ENCODE data around the gene CIAO3.

CIAO3 gene

DNA sequence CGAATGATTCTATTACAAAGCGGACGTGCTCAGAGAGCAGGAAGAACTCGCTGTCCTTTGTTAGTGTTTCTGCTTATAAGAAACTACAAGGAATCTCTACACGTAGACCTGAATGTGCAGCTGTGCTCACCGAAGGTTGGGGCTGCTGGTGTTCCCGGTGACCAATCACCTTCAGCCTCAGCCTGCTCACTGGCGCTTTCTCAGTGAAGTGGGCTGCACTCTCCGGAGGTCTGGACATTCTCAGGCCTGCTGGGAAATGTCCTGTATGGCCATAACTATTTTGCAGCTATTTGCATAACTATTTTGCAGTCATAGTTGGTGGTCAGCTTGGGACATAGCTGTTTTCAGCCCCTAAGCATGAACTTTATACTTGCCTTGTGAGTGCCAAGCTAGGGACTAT lies 9.7 kb upstream of the CIAO3 start:
- ATAC-seq (ENCODE audit: low read depth): no peak
- no peak for DNase-seq (ENCODE audit: low spot score)
- no peak overlapping the region for H3K27ac ChIP-seq (ENCODE audit: poor library complexity, severe bottlenecking)
- peaks cover 10% of the 10 kb centered on the region for H3K4me1 ChIP-seq (ENCODE audit: insufficient read depth, poor library complexity, severe bottlenecking)
- no peaks in the 10 kb centered on the region for H3K27me3 ChIP-seq (ENCODE audit: insufficient read depth, poor library complexity, severe bottlenecking)
- no peak overlapping the region for H3K4me3 ChIP-seq (ENCODE audit: severe bottlenecking)
- TF ChIP-seq, protein P1, sequence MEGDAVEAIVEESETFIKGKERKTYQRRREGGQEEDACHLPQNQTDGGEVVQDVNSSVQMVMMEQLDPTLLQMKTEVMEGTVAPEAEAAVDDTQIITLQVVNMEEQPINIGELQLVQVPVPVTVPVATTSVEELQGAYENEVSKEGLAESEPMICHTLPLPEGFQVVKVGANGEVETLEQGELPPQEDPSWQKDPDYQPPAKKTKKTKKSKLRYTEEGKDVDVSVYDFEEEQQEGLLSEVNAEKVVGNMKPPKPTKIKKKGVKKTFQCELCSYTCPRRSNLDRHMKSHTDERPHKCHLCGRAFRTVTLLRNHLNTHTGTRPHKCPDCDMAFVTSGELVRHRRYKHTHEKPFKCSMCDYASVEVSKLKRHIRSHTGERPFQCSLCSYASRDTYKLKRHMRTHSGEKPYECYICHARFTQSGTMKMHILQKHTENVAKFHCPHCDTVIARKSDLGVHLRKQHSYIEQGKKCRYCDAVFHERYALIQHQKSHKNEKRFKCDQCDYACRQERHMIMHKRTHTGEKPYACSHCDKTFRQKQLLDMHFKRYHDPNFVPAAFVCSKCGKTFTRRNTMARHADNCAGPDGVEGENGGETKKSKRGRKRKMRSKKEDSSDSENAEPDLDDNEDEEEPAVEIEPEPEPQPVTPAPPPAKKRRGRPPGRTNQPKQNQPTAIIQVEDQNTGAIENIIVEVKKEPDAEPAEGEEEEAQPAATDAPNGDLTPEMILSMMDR (IDR thresholded peaks at IDR 0.05; ENCODE audit: poor library complexity, severe bottlenecking): no peak
- H3K9me3 ChIP-seq (ENCODE audit: severe bottlenecking): no peaks in the 10 kb centered on the region
- no peaks in the 10 kb centered on the region for H3K36me3 ChIP-seq (ENCODE audit: low read depth)

DNA sequence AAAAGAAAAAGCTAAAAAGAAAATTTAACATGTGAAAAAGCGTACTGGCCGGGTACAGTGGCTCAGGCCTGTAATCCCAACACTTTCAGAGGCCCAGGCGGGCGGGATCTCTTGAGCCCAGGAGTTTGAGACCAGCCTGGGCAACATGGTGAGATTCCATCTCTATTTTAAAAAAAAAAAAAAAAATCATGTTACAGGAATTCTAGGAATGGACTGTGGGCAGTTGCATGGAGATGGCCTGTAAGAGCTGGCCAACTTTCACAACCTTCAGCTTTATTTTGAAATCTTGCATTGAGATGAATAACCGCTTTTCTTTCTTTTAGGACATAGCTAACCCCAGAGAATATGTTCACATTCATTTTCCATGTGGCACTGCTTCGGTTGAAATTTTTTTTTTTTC lies 8.2 kb upstream of the CIAO3 start:
- Histone ChIP-seq H3K27me3 (ENCODE audit: insufficient read depth, poor library complexity, severe bottlenecking) (no peaks in the 10 kb centered on the region), H3K9me3 (ENCODE audit: severe bottlenecking) (no peaks in the 10 kb centered on the region), H3K4me3 (ENCODE audit: severe bottlenecking) (no peak overlapping the region), H3K27ac (ENCODE audit: poor library complexity, severe bottlenecking) (peak overlapping the region; percentile 16), H3K36me3 (ENCODE audit: low read depth) (no peaks in the 10 kb centered on the region), H3K4me1 (ENCODE audit: insufficient read depth, poor library complexity, severe bottlenecking) (peaks cover 3% of the 10 kb centered on the region)
- TF ChIP-seq, protein P1 (IDR thresholded peaks at IDR 0.05; ENCODE audit: poor library complexity, severe bottlenecking): no peak
- ATAC-seq (ENCODE audit: low read depth) (peak; percentile 35), DNase-seq (ENCODE audit: low spot score) (no peak)

DNA sequence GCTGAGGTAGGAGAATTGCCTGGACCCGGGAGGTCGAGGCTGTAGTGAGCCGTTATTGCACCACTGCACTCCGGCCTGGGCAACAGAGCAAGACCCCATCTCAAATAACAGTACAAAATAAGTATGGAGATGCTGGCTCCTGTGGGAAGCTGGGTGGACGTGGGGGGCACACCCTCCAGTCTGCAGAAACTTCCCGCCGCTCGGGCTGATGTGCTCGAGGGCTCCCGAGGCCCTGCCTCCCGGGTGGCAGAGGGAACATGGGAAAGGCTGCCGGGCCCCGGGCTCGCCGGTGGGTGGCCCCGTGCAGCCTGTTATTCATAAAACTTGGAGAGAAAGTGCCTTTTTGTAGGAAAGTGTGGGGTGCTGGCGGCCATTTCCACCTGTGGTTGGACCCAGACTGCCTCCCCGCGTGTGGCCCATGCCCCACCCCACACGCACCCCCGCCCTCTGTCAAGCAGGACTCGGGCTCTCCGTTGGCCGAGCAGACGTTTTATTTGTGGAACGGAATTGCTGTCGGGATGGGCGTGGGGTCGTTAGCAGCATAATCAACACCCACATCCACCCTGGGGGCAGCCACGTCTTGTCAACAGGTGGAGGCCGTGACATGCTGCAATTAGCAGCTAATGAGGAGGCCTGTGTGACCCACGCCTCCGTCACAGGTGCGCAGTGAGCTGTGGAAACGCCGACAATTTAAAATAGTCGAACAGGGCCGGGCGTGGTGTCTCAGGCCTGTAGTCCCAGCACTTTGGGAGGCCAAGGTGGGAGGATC lies 7.4 kb upstream of the CIAO3 start:
- Histone ChIP-seq H3K4me1 (ENCODE audit: insufficient read depth, poor library complexity, severe bottlenecking) (peaks cover 3% of the 10 kb centered on the region), H3K9me3 (ENCODE audit: severe bottlenecking) (no peaks in the 10 kb centered on the region), H3K27me3 (ENCODE audit: insufficient read depth, poor library complexity, severe bottlenecking) (no peaks in the 10 kb centered on the region), H3K4me3 (ENCODE audit: severe bottlenecking) (no peak overlapping the region), H3K27ac (ENCODE audit: poor library complexity, severe bottlenecking) (no peak overlapping the region), H3K36me3 (ENCODE audit: low read depth) (no peaks in the 10 kb centered on the region)
- TF ChIP-seq, protein P1 (IDR thresholded peaks at IDR 0.05; ENCODE audit: poor library complexity, severe bottlenecking): no peak
- ATAC-seq (ENCODE audit: low read depth) (no peak), DNase-seq (ENCODE audit: low spot score) (no peak)

DNA sequence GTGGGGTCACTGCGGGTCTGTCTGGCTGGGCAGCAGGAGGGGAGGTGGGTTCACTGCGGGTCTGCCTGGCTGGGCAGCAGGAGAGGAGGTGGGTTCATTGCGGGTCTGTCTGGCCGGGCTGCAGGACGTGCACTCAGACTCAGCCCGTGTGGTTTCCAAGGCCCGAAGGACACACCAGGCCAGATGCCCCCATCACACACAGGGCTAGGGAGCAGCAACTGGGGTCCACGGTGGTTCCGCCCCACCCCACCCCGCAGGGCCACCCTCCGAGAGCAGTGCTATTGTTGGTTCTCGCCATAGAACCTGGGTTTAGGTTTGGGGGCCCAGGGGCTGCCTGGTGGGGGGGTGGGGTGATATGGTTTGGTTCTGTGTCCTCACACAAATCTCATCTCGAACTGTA lies 5.8 kb upstream of the CIAO3 start:
- H3K4me1 ChIP-seq (ENCODE audit: insufficient read depth, poor library complexity, severe bottlenecking): peaks cover 3% of the 10 kb centered on the region
- no peak overlapping the region for H3K4me3 ChIP-seq (ENCODE audit: severe bottlenecking)
- H3K27ac ChIP-seq (ENCODE audit: poor library complexity, severe bottlenecking): no peak overlapping the region
- no peak for DNase-seq (ENCODE audit: low spot score)
- TF ChIP-seq, protein P1 (IDR thresholded peaks at IDR 0.05; ENCODE audit: poor library complexity, severe bottlenecking): no peak
- no peaks in the 10 kb centered on the region for H3K9me3 ChIP-seq (ENCODE audit: severe bottlenecking)
- no peaks in the 10 kb centered on the region for H3K36me3 ChIP-seq (ENCODE audit: low read depth)
- no peak for ATAC-seq (ENCODE audit: low read depth)
- no peaks in the 10 kb centered on the region for H3K27me3 ChIP-seq (ENCODE audit: insufficient read depth, poor library complexity, severe bottlenecking)

DNA sequence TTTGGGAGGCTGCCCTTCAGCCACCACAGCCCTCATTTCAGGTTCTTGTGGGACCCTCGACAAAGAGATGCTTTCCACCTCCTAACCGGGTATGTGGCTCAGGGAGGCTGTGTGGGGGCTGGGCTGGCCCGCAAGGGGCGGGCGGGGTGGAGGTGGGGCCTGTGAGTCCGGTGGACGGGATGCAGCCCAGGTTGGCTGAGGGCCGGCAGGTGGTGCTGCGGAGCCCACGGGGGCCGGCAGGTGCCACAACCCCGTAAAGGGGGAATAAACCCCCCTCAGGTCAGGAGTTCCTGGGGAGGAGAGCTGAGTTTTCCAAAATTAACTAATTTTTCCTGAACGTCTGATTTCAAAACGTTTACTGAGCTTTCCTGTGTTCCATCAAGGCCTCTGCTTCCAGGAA lies 4.9 kb upstream of the CIAO3 start:
- H3K27me3 ChIP-seq (ENCODE audit: insufficient read depth, poor library complexity, severe bottlenecking): no peaks in the 10 kb centered on the region
- TF ChIP-seq, protein P1 (IDR thresholded peaks at IDR 0.05; ENCODE audit: poor library complexity, severe bottlenecking): peak; percentile 58
- DNase-seq (ENCODE audit: low spot score) (no peak), ATAC-seq (ENCODE audit: low read depth) (peak; percentile 50; the same call in 2 of the 3 replicates)
- no peak overlapping the region for H3K27ac ChIP-seq (ENCODE audit: poor library complexity, severe bottlenecking)
- H3K4me1 ChIP-seq (ENCODE audit: insufficient read depth, poor library complexity, severe bottlenecking): peaks cover 3% of the 10 kb centered on the region
- H3K36me3 ChIP-seq (ENCODE audit: low read depth): no peaks in the 10 kb centered on the region
- no peaks in the 10 kb centered on the region for H3K9me3 ChIP-seq (ENCODE audit: severe bottlenecking)
- H3K4me3 ChIP-seq (ENCODE audit: severe bottlenecking): no peak overlapping the region

All from RWPE2 (cell line).